Subcutaneous abdominal adipose tissue (tissue), 5 donors: Measurements from ENCODE around the gene DDX52.

Source experiments
- H3K27ac ChIP-seq: one replicate; pipeline ENCODE4 v1.7.0; 2013; ENCODE audit warnings: low read depth, mild to moderate bottlenecking, inconsistent platforms, low read length, moderate library complexity
- H3K27me3 ChIP-seq, 5 donors: one replicate each; pipeline ENCODE4 v1.7.0; 2013; ENCODE audit warnings: low read length in 5 of 5, inconsistent platforms in 1 of 5; ENCODE audit not compliant: control insufficient read depth in 5 of 5, insufficient read depth in 4 of 5
- H3K36me3 ChIP-seq, 5 donors: one replicate each; pipeline ENCODE4 v1.7.0; 2013; ENCODE audit warnings: low read length in 5 of 5; ENCODE audit not compliant: control insufficient read depth in 5 of 5, insufficient read depth in 5 of 5
- H3K4me1 ChIP-seq, 5 donors: one replicate each; pipeline ENCODE4 v1.7.0; 2013; ENCODE audit warnings: low read length in 5 of 5, mild to moderate bottlenecking in 3 of 5, moderate library complexity in 1 of 5; ENCODE audit not compliant: control insufficient read depth in 5 of 5, insufficient read depth in 5 of 5
- H3K4me3 ChIP-seq, 5 donors: one replicate each; pipeline ENCODE4 v1.7.0; 2013; ENCODE audit warnings: low read length in 5 of 5, low read depth in 1 of 5
- H3K9ac ChIP-seq, 5 donors: one replicate each; pipeline ENCODE4 v1.7.0; 2013; ENCODE audit warnings: low read length in 5 of 5, mild to moderate bottlenecking in 4 of 5, moderate library complexity in 3 of 5
- H3K9me3 ChIP-seq, 5 donors: one replicate each; pipeline ENCODE4 v1.7.0; 2013; ENCODE audit warnings: low read length in 5 of 5; ENCODE audit not compliant: control insufficient read depth in 5 of 5
- donor health status: healthy.
- donor health status: healthy.
- donor health status: healthy.
- donor health status: healthy.
- donor health status: healthy.

DDX52 gene

DNA sequence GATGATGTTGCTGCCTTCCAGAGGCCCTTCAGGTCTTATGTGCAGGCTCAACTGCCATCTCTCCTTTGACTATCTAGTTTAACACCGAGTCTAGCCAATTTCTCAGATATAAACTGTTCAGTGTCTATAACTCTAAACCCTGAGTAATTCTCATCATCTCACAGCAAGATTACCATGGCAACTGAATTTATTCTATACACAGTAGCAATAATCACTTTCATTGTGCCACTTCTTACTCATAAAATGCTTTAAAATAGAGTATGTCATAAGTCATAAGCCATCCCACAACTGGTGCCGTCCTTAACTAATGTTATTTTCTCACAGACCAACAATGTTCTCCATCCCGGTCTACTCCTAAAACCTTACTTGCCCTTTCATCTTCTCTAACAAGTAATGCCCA, 79.0 kb downstream of the DDX52 start:
- H3K9me3 ChIP-seq = no peaks in the 10 kb centered on the region
- H3K9ac ChIP-seq = no peak overlapping the region
- H3K27me3 ChIP-seq = no peaks in the 10 kb centered on the region
- no peak overlapping the region for H3K4me3 ChIP-seq
- peaks cover 44 to 75% (median 60%) of the 10 kb centered on the region in 5 donors for H3K36me3 ChIP-seq
- peaks cover 0 to 4% (median 0%) of the 10 kb centered on the region in 5 donors for H3K4me1 ChIP-seq
- H3K27ac ChIP-seq = no peak overlapping the region

DNA sequence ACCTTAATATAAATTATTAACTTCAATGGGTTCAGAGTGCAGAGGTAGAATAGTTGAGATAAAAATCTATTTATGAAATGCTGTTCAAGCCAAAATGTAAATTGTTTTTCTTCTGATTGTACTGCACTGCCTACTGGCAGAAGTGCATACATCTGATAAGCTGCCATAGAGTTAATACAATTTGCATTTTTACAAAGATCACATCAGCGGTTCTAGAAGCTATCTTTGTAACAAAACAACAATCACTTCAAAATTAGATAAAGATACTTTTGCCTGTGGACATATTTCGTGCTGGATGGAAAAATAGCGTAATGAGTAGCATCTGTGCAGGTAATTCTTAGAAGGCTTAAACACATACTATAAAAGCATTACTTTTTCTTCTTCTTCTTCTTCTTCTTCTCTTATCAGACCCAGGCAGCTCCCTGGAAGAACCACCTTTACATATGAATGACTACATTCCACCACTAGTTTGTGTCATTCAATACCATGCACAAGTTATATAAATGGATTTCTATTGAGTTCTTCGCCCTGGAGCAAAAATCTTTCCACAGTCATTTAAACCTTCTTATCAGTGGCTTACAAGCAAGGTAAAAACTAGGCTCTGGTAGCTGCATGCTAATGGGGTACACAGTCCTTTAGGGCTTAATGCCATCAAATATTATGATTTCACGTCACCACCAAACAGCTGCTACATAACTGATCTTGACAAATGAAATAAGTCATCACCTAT, 81.1 kb downstream of the DDX52 start:
- Histone ChIP-seq H3K9ac (no peak overlapping the region), H3K27ac (no peak overlapping the region), H3K4me1 (peaks cover 0 to 2% (median 0%) of the 10 kb centered on the region in 5 donors), H3K36me3 (peaks cover 39 to 74% (median 61%) of the 10 kb centered on the region in 5 donors), H3K4me3 (no peak overlapping the region), H3K9me3 (no peaks in the 10 kb centered on the region), H3K27me3 (no peaks in the 10 kb centered on the region)
